Ascending aorta (tissue), 2 donors: ENCODE results near the gene CD247. TPM values are rescaled to one million over a fixed set of nuclear protein-coding genes. Genes with fewer than 3 reads are reported as not detected.

ENCODE experiments used
- DNase-seq, 2 donors: peaks; one replicate each; pipeline ENCODE4 v3.0.0-alpha.2; 2019; ENCODE audit warnings: low spot score in 2 of 2
- H3K27ac ChIP-seq, 2 donors: fragments of 200-600 bp; sonication (generic); one replicate each; pipeline ENCODE4 v1.5.1; 2016 to 2017; ENCODE audit warnings: mild to moderate bottlenecking in 1 of 2
- H3K27me3 ChIP-seq: fragments of 200-600 bp; sonication (generic); one replicate; pipeline ENCODE4 v1.5.1; 2017
- H3K36me3 ChIP-seq, 2 donors: fragments of 200-600 bp; sonication (generic); one replicate each; pipeline ENCODE4 v1.5.1; 2016
- H3K4me1 ChIP-seq, 2 donors: fragments of 200-600 bp; sonication (generic); one replicate each; pipeline ENCODE4 v1.5.1; 2016 to 2017; ENCODE audit warnings: mild to moderate bottlenecking in 1 of 2
- H3K4me3 ChIP-seq, 2 donors: fragments of 200-600 bp; sonication (generic); one replicate each; pipeline ENCODE4 v1.5.1; 2016 to 2017; ENCODE audit warnings: mild to moderate bottlenecking in 1 of 2
- H3K9me3 ChIP-seq, 2 donors: fragments of 200-600 bp; sonication (generic); one replicate each; pipeline ENCODE4 v1.5.1; 2016
- intact Hi-C: fragments of 100-400 bp; cut with DNase I; formaldehyde crosslinking; loops from one replicate; pipeline ENCODE4 v1.15.1; 2023
- total RNA-seq: library from RNA; depleted of rRNA; stranded (reverse); fragments of >200 nt; gene quantifications from one replicate; pipeline ENCODE4 v1.1.0, GENCODE V29; 2016
- TF ChIP-seq, protein P1 (sequence below), 3 experiments: fragments of 200-600 bp in 2 of 3; fragments of 450-650 bp in 1 of 3; sonication (generic) in 2 of 3; IDR thresholded peaks; one replicate each; pipeline ENCODE4 v1.5.1; 2016 to 2019; ENCODE audit warnings: antibody characterized with exemption in 3 of 3, mild to moderate bottlenecking in 1 of 3, moderate library complexity in 1 of 3

Gene CD247
- total RNA-seq, 1 donor from 2014 or later: 3.7 TPM

DNA sequence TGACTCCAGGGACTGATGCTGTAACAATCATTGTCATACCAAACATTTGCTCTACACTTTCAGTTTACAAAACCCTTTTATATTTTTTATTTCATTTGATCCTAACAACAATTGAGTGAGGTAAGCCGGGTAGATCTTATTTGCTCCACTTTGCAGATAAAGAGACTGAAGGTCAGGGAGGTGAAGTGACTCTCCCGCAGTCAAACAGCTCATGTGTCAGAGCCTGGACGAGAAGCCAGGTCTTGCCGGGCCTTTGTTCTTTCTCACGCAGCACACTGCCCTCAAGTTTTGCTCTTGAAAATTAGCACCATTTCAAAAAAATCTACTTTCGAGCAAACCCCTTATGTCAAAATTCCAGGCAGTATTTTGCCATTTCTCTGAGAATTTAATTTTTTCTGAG is 65.2 kb downstream of the CD247 start:
- Histone ChIP-seq H3K4me3 (no peak overlapping the region), H3K27ac (no peak overlapping the region), H3K4me1 (peaks cover 0 to 4% of the 10 kb centered on the region in 2 donors), H3K36me3 (no peaks in the 10 kb centered on the region), H3K9me3 (no peaks in the 10 kb centered on the region), H3K27me3 (no peaks in the 10 kb centered on the region)
- no peak for DNase-seq
- TF ChIP-seq, protein P1, sequence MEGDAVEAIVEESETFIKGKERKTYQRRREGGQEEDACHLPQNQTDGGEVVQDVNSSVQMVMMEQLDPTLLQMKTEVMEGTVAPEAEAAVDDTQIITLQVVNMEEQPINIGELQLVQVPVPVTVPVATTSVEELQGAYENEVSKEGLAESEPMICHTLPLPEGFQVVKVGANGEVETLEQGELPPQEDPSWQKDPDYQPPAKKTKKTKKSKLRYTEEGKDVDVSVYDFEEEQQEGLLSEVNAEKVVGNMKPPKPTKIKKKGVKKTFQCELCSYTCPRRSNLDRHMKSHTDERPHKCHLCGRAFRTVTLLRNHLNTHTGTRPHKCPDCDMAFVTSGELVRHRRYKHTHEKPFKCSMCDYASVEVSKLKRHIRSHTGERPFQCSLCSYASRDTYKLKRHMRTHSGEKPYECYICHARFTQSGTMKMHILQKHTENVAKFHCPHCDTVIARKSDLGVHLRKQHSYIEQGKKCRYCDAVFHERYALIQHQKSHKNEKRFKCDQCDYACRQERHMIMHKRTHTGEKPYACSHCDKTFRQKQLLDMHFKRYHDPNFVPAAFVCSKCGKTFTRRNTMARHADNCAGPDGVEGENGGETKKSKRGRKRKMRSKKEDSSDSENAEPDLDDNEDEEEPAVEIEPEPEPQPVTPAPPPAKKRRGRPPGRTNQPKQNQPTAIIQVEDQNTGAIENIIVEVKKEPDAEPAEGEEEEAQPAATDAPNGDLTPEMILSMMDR (IDR thresholded peaks at IDR 0.05): no peak
- intact Hi-C loops: loop anchor here (10.0 kb wide), 3 partner anchors 232 to 608 kb away; no protein-coding TSS in a partner anchor

DNA sequence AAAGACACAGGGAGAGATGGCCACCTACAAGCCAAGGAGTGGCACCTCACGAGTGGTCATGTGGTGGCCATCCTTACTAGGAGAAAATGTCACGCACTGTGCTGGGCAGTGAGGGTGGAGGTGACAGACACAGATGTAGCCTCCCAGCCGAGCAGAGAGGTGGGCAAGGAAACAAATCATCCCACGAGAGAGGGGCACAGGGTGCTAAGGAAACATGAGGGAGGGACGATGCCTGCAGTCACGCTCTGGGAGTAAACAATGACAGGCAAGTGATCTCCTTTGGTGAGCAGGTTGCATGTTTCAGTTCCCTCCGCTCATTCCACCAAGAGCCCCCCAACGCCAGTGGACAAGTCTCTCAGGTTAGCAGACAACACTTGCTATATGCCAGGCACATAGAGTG is 65.8 kb downstream of the CD247 start:
- H3K27me3 ChIP-seq: no peaks in the 10 kb centered on the region
- H3K9me3 ChIP-seq: no peaks in the 10 kb centered on the region
- H3K4me3 ChIP-seq: no peak overlapping the region
- no peak for DNase-seq
- H3K27ac ChIP-seq: no peak overlapping the region
- TF ChIP-seq, protein P1 (IDR thresholded peaks at IDR 0.05): no peak
- intact Hi-C loops: loop anchor here (10.0 kb wide), 3 partner anchors 232 to 608 kb away; no protein-coding TSS in a partner anchor
- peaks cover 0 to 4% of the 10 kb centered on the region in 2 donors for H3K4me1 ChIP-seq
- no peaks in the 10 kb centered on the region for H3K36me3 ChIP-seq

DNA sequence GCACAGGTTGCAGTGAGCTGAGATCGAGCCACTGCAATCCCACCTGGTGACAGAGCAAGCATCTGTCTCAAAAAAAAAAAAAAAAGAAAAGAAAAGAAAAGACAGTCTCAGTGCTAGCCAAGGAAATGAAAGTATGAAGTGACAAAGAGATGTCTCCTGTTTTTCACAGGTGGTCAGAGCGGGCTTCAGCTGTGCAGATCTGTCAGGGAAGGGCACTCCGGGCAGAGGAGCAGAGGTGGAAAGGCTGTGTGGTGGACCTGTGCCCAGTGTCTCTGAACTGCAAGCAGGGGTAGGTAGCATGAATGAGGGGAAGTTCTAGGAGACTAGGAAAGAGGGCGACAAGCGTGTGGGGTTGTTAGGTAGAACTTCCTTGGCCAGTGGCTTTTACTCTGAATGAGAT is 67.5 kb downstream of the CD247 start:
- no peak for DNase-seq
- TF ChIP-seq, protein P1 (IDR thresholded peaks at IDR 0.05): no peak
- Histone ChIP-seq H3K36me3 (no peaks in the 10 kb centered on the region), H3K27ac (no peak overlapping the region), H3K27me3 (no peaks in the 10 kb centered on the region), H3K9me3 (no peaks in the 10 kb centered on the region), H3K4me3 (no peak overlapping the region), H3K4me1 (peaks cover 0 to 4% of the 10 kb centered on the region in 2 donors)
- intact Hi-C loops: loop anchor here (10.0 kb wide), 3 partner anchors 234 to 606 kb away; no protein-coding TSS in a partner anchor

DNA sequence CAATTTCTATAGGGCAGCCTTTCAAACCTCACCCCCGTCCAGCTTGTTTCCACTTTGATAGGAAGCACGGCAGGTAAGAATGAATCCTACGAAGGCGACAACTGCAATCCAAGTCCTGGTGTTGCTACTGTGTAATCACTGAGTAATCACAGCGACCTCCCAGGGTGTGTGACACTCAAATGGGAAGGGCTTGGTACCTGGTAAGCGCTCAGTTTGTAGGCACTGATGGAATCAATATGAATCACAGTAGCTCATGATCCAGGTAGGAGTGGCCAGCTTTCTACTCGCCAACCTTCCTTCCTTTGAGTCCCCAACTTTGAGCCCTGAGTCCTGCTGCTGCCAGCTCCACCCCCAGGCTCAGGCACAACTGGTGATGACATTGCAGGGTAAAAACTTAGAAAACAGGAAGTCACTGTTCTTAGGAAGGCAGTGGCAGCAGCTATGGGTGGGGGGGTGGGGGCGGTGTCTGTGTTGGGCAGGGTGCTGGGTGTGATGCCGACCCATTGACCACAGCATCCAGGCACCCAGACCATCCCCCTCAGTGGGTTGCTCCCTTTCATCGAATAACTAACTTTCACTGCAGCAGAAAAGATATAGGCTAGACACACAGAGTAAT is 70.7 kb downstream of the CD247 start:
- no peaks in the 10 kb centered on the region for H3K9me3 ChIP-seq
- H3K4me3 ChIP-seq: no peak overlapping the region
- no peaks in the 10 kb centered on the region for H3K36me3 ChIP-seq
- intact Hi-C loops: no loop called here
- peak; percentile 34 to 67 for DNase-seq
- no peak overlapping the region for H3K27ac ChIP-seq
- TF ChIP-seq, protein P1 (IDR thresholded peaks at IDR 0.05): no peak
- no peaks in the 10 kb centered on the region for H3K4me1 ChIP-seq
- no peaks in the 10 kb centered on the region for H3K27me3 ChIP-seq

DNA sequence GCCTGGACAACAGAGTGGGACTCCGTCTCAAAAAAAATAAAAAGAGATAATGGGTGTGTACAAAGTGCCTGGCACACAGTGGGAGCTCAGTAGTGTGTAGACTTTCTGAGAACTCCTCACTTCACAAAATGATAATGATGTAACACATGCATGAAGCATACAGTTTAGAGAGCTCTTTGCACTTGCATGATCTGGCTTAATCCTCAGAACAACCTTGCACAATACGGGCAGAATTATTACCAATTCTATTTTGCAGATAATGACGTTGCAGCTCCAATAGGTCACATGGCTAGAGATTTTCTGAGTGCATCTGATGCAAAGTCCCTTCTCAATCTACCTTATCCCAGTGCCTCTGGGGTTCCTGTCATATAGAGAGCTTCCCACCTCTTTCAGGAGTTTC is 71.4 kb downstream of the CD247 start:
- H3K4me1 ChIP-seq: no peaks in the 10 kb centered on the region
- TF ChIP-seq, protein P1 (IDR thresholded peaks at IDR 0.05): no peak
- H3K36me3 ChIP-seq: no peaks in the 10 kb centered on the region
- H3K9me3 ChIP-seq: no peaks in the 10 kb centered on the region
- no peak for DNase-seq
- no peak overlapping the region for H3K27ac ChIP-seq
- H3K4me3 ChIP-seq: no peak overlapping the region
- no peaks in the 10 kb centered on the region for H3K27me3 ChIP-seq
- intact Hi-C loops: no loop called here
